NCI-H1694 (cell line): ENCODE results near the gene LIMS1.
"Not testable (repeated sequence)": the region's sequence is repeated elsewhere in the genome, so short reads cannot be mapped to it uniquely, and the experiment has no call there.

Experiments used
- DNase-seq: peaks from one replicate; lab custom pipeline; 2025; lab: John Stamatoyannopoulos, UW

Gene LIMS1

DNA sequence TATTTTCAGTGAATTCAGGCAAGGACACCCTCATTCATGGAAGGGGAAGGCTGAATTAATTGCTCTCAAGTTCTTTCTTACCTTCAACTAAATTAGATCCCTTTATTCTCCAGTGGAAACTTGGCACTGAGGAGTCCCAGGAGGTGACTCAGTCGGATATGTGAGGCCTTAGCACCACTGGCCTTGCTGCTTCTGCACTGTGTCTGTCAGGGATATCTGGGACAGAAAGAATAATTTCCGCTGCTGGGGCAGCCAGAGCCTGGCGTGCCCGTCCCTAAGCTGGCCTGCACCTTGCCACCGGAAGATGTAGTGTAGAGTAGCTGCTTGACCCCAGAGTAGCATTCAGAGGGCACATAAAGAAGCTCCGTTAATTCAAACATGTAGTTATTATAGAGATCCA is 53.4 kb downstream of the LIMS1 start:
- DNase-seq = no peak

DNA sequence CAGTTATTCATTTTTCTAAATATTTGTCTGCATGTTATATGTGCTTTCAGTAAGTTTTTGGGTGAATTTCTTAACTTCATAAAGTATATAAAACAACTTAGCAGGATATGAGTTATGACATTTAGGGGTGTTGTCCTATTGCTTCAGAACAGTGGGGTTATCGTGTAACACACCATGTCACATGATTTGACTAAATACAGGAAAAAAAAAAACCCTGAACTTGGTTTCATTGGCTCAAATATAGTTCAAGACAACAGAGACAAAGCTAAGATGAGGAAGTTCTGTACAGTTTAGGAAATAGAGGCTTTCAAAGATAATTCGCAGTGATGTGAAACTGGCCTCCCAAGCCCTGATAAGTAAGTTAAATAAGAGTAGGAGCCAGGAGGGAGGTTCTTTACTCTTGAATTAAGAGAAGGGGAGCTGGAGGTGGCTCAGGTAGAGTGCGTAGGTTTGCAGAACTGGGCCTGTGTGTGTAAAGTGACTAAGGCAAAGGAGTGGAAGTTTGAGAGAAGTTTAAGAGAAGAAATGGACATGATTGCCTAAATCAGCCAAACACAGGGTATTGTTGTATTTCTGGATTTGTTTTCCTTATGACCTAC is 53.9 kb downstream of the LIMS1 start:
- DNase-seq = no peak

DNA sequence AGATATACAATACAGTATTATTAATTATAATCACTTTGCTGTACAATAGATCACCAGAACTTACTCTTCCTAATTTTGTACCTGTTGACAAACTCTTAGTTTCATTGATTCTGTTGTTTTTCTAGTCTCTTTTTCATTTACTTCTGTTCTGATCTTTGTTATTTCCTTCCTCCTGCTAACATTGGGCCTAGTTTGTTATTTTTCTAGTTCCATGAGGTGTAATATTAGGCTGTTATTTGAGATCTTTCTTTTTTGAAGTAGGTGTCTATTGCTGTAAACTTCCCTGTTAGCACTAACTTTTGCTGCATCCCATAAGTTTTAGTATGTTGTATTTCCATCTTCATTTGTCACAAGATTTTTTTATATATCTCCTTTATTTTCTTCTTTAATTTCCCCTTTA is 55.1 kb downstream of the LIMS1 start:
- DNase-seq = no peak

DNA sequence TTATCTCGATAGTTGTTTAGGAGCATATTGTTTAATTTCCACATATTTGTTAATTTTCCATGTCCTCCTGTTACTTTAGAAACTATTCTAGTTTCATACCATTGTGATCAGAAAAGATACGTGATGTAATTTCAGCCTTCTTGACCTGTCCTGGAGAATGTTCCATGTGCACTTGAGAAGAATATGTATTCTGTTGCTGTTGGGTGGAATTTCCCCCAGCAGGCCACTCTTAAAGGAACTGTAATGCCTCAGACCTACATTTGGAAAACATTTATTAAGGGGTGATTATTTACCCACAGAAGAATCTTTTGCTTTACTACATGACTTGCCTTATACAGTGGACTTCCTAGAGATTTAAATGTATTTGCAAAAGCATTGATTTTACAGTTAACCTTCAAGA is 55.5 kb downstream of the LIMS1 start:
- DNase-seq = no peak

DNA sequence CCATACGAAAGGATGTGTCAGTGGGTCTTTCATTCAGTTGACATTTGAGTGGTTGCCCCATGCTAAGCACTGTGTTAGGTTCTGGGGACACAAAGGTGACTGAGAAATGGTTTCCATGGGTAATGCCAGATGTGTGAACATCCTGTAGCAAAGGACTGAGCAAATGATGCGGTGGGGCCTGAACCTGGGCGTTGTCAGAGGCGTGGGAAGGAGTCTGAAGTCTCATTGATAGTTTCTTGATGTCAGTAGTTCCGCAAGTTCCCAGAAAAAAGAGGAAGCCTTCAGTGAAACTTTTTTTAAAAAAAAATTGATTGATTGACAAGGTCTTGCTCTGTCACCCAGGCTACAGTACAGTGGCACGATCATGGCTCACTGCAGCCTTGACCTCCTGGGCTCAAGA is 56.9 kb downstream of the LIMS1 start:
- DNase-seq = no peak

DNA sequence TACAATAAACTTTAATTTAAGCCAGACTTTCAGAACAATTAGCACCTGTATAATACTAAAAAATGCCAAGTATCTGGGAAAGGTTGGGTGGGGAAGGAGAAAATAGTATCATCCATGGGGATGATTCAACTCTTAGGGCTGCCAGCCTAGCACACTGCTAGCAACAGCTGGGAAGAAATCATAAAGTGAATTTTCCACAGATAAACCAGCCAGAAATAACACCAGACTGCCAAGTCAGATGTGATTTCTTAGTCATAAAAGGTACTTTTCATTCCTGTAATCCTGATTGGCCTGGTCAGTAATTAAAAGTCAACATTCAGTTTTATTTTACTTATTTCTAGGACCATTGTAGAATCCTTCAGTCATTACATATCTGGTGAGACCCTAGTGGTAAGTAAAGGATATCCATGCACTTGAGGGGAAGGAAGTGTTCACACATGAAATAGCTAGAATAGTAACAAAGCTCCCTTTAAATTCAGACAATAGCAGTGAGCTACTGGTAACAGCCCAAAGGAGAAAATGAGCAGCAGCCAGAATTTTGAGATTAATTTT is 59.4 kb downstream of the LIMS1 start:
- DNase-seq = no peak

DNA sequence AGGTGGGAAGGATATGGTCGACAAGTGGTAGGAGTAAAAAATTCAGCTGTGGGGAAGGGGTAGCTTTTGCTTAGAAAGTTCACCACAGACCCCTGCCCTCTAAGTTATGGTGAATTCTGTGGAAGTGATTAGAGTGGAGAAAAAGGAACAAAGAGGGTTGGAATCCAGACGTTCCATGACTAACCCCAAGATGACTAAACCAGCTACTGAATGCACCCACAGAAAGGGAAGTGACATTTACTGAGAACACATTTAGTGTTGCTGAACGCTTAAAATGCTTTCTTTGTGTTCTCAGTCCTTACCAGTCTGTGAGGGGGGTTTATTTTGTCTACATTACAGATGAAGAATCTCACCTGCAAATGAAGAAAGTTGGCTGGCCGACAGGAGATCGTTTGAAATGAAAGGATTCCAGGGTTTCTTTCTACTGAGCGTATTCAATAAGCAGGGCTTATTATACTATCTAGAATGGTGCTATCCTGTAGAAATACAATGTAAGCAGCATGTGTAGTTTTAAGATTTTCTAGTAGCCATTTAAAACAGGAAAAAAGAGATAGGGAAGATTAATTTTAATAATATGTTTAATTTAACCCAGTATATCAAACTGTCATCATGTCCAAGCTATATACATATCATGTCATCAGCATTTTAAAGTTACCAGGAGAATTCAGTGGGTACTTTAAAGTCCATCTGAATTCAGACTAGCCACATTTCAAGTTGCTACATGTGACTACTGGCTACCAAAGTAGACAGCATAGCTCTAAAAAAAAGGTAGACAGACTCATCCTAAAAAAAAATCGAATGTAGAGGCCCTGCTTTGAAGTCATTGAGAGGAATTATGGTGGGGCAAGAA is 60.1 kb downstream of the LIMS1 start:
- no peak for DNase-seq

DNA sequence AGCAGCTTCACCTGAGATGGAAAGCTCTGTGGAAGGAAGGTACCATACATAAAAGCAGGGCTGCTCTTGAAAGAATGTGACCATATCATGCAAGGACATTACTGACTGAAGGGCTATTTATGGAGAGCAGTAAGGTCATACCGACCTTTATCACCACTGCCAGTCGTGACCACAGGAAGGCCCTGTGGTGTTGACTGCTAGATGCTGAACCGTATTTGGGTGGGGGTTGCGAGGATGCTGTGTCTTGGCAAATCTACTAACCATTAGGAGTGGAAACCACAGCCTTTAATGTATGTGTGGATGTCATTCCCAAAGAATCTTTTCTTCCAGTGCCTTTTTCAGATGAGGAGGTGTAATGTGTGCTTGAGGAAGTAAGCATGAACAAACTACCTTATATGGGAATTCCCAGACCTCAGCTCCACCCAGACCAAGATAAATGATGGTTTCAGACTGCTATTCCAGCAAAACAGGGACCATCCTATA is 60.8 kb downstream of the LIMS1 start:
- DNase-seq = no peak

DNA sequence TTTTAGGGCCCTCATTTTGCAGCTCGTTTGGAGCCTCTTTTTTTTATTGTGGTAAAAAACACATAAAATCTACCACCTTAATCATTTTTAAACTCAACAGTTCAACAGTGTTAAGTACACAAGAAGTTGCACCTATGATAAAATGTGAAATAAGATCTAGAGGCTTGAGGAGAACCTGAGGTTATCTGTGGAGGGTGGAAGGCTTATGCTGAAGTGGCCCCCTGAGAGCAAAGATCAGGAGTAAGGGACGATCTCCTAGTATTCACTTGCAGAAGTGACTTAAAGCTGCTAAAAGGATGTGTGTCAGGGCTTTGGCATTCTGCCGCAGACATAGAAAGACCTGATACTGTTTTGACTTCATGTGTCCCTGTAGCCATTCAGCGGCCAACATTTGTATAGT is 61.5 kb downstream of the LIMS1 start:
- DNase-seq = not testable (repeated sequence)

DNA sequence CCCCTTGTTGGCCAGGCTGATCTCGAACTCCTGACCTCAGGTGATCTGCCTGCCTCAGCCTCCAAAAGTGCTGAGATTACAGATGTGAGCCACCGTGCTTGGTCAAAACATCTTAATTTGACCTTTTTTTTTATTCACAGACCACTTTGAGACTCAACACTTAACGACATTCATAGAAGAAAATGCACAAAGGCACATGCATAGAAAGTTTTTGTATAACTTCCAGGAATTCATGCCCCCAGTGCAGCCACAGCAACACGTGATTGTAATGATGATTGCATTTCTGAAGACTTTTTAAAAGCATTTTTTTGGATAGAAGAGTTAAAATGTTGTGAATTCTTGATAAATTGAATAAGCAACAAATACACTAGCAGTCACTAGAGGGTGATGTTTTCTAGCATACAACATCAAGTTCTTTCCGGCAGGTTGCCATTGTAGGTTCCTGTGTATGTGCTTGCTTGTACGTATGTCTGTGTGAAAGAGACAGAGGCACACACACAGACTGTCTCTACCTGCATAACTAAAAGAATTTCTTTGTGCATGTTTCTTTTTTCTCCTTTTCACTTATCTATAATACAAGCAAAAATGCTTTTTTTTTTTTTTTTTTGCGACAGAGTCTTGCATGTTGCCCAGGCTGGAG is 63.0 kb downstream of the LIMS1 start:
- DNase-seq = peak; percentile 64

DNA sequence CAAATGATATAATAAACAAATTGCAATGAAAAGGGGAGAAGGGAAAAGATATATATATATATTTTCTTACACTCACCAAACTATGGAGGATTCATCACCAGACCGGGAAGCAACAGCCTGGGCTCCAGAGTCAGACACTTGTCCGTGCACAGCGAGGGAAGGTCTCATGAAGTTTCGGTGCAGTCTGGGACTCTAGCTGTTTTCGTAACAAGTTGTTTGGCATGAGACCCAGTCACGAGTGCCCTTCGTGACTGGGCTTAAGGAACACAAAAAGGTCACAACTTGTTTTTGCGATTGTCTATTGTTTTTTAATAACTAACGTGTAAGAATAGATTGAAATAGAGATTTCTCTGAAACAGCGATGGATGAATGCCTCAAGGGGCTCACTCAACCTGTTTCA is 66.9 kb downstream of the LIMS1 start:
- not testable (repeated sequence) for DNase-seq

DNA sequence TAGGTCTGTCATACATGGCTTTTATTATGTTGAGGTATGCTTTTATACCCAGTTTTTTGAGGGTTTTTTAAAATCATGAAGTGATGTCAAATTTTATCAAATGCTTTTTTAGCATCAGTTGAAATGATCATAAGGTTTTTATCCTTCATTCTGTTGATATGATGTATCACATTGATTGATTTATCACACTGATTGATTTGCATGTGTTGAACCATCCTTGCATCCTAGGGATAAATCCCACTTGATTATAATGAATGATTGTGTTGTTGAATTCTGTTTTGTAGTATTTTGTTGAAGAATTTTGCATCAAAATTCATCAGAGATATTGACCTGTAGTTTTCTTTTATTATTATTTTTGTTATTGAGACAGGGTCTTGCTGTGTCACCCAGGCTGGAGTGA is 68.2 kb downstream of the LIMS1 start:
- no peak for DNase-seq

DNA sequence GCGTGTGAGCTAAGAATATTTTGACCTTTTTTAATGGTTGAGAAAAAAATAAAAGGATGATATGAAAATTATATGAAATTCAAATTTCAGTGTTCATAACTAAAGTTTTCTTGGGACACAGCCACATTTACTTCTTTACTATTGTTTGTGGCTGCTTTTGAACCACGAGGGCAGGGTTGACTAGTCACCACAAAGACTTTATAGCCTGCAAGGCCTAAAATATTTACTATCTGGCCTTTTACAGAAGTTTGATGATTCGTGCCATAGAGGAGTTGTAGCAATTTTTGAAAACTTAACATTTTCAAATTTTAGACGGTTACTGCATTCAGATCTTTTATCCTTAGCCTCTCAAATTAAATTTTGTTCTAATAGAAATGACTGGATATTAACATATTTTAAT is 69.9 kb downstream of the LIMS1 start:
- DNase-seq = no peak

DNA sequence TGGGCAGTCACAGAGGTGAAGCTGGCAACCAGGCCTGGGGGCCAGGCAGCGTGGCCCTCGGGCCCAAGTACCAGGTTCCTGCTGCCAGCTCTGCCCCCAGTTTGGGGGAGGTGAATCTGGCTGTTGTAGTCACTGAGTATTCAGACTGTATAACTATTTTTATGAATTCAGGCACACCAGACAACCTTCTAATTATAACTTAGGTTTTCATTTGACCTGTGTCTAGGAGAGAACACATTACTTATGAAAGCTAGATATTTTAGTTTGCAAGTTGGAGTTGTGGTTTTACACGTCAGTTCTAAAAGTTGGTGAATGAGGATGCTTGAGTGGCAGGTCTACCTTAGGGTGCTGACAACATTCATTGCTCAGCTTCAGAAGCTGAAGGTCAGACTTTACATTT is 71.7 kb downstream of the LIMS1 start:
- no peak for DNase-seq

DNA sequence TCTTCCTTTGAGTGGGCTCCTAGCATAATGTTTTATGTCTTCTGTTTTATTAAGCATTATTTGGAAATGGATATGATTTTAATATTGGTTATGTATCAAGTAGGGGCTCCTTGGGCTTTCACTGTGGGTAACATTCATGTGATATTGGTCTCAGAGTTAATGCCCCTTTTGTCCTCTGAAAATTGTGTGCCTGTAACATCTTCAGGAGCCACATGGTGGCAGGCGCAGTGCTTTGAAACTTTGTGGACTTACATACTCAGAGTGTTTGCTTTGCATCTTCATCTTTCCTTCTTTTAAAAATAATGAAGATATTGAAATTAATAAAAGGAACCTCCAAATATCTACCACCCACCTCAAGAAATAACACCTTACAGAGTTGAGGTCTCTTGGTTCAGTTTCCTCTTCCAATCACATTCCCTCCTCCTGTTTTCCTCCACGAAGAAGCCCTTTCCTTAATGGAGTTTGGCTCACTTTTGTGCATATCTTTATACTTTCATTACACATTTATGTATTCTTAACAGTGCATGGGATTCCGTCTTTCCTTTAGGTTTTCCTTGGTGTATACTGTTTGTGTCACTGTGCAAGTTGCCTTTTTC is 73.5 kb downstream of the LIMS1 start:
- peak; percentile 74 for DNase-seq

DNA sequence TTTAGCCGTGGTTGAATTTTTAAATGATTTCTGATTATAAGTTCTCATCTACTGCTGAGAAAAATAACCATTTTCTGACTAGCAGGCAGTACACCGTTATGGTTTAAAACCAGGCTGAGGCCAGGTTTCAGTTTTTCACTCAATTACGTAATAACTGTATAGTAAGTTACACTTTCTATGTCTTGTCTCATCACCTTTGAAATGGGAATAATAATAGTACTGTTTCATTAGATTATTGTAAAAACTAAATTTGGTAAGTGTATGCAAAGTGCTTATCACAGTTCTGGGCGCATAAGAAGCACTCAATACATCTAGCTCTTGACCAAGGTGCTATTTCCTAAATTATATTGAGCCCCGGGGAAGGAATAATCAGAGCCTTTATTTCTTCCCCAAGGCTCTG is 76.8 kb downstream of the LIMS1 start:
- DNase-seq = no peak

DNA sequence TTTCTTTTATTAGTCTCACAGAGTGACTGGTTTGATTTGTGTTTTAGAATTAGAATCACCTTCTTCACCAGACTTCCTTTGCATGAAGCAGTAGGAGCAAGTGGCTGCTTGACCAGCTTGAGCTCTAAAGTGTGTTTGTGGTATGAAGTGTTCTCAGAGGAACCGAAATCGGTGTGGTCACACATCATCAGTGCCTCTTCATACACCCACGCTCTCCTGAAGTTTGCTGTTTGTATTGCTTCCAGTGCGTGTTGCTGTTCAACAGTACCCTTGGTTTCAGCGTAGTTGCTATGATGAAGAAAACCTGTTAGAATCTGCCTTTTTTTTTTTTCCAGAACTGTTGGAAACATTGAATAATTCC is 77.9 kb downstream of the LIMS1 start:
- no peak for DNase-seq

DNA sequence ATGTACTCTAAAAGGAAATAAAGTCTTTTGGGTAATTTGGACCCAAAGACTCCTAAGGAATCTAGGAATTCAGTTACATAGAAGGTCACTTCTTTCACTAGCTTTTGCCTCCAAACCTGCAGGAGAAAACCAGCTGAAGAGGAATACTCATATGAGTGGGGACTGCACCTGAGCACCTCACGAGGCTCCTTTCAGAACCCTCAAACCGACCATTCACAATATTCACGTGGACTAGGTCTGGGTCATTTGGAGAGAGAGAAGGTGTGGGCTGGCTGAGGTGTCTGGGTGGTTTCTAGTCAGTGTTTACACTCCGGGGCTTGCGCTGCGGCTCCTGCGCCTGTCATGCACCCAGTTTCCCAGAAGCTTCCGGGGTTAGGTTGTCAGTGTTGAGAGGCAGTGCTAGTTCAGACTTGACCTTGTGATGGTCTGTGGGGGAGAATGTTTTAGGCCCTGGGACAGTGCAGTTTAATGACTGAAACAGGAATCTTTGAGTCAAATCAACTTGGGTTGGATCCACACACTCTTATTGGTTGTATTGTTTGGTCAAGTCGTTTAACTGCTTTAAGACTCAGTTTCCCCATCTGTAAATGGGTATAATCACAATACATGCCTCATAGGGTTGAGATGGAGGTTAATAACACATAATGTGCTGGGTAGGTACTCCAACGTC is 78.4 kb downstream of the LIMS1 start:
- DNase-seq = no peak

DNA sequence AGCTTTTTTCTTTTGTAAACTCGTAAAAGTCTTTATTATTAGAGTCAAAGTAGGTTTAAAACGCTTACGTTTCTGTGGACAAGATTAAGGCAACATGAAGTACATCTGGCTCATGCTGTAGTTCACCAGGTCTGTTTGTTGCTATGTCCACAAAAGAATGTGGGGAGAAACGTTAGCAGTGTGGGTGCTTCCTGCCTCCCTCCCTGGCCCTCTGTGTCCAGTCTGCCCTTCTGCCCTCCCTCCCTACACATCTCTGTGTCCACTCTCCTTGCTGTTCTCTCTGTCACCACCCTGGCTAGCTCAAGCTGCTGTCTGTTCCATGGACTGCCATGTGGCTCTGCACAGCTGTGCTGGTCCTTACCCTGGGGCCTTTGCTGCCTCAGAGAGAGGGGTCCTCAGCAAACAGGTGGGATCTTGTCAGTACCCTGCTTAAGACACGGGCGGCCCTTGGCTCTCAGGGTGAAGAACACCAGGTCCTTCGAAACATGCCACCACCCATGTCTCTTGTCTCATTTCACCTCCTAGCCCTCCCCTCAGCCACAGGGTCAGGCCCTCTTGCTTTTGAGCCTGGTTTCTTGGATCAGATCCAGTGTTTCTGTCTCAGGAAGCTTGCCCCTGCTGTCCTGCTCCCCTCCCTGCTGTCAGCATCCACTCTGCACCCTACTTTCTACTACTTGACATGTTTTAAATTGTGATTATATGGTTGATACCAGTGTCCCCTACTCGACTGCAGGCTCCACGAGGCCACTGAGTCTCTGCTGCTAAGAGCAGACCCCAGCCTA is 79.2 kb downstream of the LIMS1 start:
- no peak for DNase-seq

DNA sequence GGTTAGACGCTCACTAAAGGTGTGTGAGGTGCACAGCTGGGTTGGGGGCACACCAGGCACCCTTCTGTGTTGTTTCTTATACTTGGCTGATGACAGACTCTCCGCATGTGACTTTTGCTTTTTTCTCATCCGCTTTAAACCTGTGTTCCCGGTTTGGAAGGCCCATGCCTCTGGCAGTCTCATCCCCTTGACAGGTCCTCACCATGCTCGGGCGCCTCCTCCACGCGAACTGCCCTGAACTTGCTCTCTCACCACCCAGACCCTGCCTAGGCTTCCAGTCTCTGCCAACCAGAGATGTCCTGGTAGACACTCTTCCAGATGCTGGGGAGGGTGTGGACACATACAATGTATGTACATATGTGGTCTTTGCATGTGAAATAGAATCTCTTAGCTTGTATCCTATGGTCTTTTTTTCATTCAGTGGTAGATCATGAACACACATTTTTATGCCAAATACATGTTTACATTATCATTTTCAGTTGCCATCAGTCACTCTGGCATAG is 79.8 kb downstream of the LIMS1 start:
- DNase-seq = no peak

DNA sequence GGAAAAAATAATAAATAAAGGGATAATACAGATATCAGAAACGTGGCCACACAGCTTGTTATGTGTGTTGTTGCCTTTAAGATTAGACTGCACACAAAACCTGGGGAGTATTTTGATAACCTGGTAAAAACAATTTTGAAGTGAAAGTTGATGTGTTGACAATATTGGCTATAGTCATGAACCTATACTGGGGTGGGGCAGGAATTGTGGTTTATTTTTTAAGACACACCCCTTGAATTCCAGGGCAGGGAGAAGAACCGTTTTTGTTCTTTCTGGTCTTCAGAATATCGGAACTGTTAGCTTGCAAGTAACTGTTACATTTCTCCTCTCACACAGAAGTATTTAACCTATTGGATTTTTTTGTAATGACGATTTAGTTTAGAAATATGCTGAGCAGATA is 80.4 kb downstream of the LIMS1 start:
- DNase-seq = no peak
